Measurements from ENCODE around the gene RRAS2. TPM values are rescaled to one million over a fixed set of nuclear protein-coding genes. Genes with fewer than 3 reads are reported as not detected.

Gene RRAS2
- total RNA-seq, 1 donor from 2014 or later, result 47.1 TPM

- H3K27ac ChIP-seq, result no peak overlapping the region
- H3K4me1 ChIP-seq, result peaks cover 5% of the 10 kb centered on the region
- no peak for ATAC-seq
- no peak for DNase-seq
- no peak for TF ChIP-seq CTCF (IDR thresholded peaks at IDR 0.05)
- no peaks in the 10 kb centered on the region for H3K9me3 ChIP-seq
- no peaks in the 10 kb centered on the region for H3K27me3 ChIP-seq
- intact Hi-C loops (cut with DNase I), result no loop called here
- H3K4me3 ChIP-seq, result no peak overlapping the region
- H3K36me3 ChIP-seq, result no peaks in the 10 kb centered on the region
These were observed 16.1 kb downstream of the RRAS2 start for GRCh38 chr11:14342906-14343305.

DNA sequence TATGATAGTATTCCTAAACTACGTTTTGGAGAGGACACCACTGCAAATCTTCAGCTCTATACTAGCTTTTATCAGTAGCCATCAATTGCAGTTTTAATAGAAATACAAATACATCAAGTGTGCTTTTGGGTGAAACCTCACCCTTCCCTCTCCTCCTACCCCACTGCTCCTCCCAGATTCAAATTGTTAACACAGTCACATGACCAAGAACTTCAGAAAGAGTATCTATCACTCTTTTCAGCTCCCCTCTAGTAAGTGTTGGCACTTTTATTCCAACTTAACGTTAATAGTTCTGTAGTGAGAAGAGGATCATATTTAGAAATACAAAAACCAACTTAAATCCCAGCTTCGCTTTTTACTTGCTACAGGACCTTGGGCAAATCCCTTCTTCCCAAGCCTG, 17.0 kb downstream of the RRAS2 start:
- no peak for TF ChIP-seq CTCF (IDR thresholded peaks at IDR 0.05)
- Histone ChIP-seq H3K9me3 (peaks cover 1% of the 10 kb centered on the region), H3K36me3 (no peaks in the 10 kb centered on the region), H3K27ac (no peak overlapping the region), H3K27me3 (no peaks in the 10 kb centered on the region), H3K4me1 (peaks cover 5% of the 10 kb centered on the region), H3K4me3 (no peak overlapping the region)
- no peak for DNase-seq
- intact Hi-C loops (cut with DNase I), result no loop called here
- no peak for ATAC-seq

- H3K27ac ChIP-seq, result no peak overlapping the region
- H3K4me3 ChIP-seq, result no peak overlapping the region
- intact Hi-C loops (cut with DNase I), result no loop called here
- no peaks in the 10 kb centered on the region for H3K36me3 ChIP-seq
- no peaks in the 10 kb centered on the region for H3K27me3 ChIP-seq
- DNase-seq, result no peak
- H3K9me3 ChIP-seq, result peaks cover 8% of the 10 kb centered on the region
- ATAC-seq, result no peak
- TF ChIP-seq CTCF (IDR thresholded peaks at IDR 0.05), result no peak
- peaks cover 5% of the 10 kb centered on the region for H3K4me1 ChIP-seq
These were observed 18.3 kb downstream of the RRAS2 start for GRCh38 chr11:14340721-14341120.

- DNase-seq (no peak), ATAC-seq (no peak)
- intact Hi-C loops (cut with DNase I), result no loop called here
- no peaks in the 10 kb centered on the region for H3K27me3 ChIP-seq
- H3K4me3 ChIP-seq, result no peak overlapping the region
- H3K9me3 ChIP-seq, result peaks cover 8% of the 10 kb centered on the region
- H3K4me1 ChIP-seq, result peaks cover 5% of the 10 kb centered on the region
- TF ChIP-seq CTCF (IDR thresholded peaks at IDR 0.05), result no peak
- no peak overlapping the region for H3K27ac ChIP-seq
- H3K36me3 ChIP-seq, result no peaks in the 10 kb centered on the region
These were observed 19.6 kb downstream of the RRAS2 start for GRCh38 chr11:14339356-14339755.

GRCh38 chr11:14336507-14337503, 22.2 kb downstream of the RRAS2 start:
- DNase-seq (no peak), ATAC-seq (no peak)
- Histone ChIP-seq H3K27me3 (no peaks in the 10 kb centered on the region), H3K27ac (no peak overlapping the region), H3K4me3 (no peak overlapping the region), H3K4me1 (peaks cover 5% of the 10 kb centered on the region), H3K36me3 (no peaks in the 10 kb centered on the region), H3K9me3 (peaks cover 8% of the 10 kb centered on the region)
- no peak for TF ChIP-seq CTCF (IDR thresholded peaks at IDR 0.05)
- intact Hi-C loops (cut with DNase I), result no loop called here

Measured in upper lobe of right lung (tissue), 1 donor.